Measurements from ENCODE around the gene GFOD1.
"Not testable (repeated sequence)": the region's sequence is repeated elsewhere in the genome, so short reads cannot be mapped to it uniquely, and the experiment has no call there.

Gene GFOD1

GRCh38 chr6:13395272-13396237, 91.8 kb downstream of the GFOD1 start:
- ATAC-seq = peak; percentile 70
- no peak for TF ChIP-seq ZC3H10 (CRISPR knock-in tag; IDR thresholded peaks at IDR 0.05)
- TF ChIP-seq BACH2 (CRISPR knock-in tag; IDR thresholded peaks at IDR 0.05; ENCODE audit: borderline replicate concordance) = peak; percentile 78; the same call in 1 of the 2 replicates
- TF ChIP-seq ISL1 (CRISPR knock-in tag; IDR thresholded peaks at IDR 0.05) = peak; percentile 69
- TF ChIP-seq ZFP30 (CRISPR knock-in tag; IDR thresholded peaks at IDR 0.05) = no peak
- TF ChIP-seq TCF4 (CRISPR knock-in tag; IDR thresholded peaks at IDR 0.05; ENCODE audit: borderline replicate concordance) = 0 out of 2 replicates have a peak, but pooled peaks have one; percentile 15
- TF ChIP-seq CSDC2 (CRISPR knock-in tag; IDR thresholded peaks at IDR 0.05) = 0 out of 2 replicates have a peak, but pooled peaks have one; percentile 44
- TF ChIP-seq ZFP3 (CRISPR knock-in tag; IDR thresholded peaks at IDR 0.05) = peak; percentile 41; the same call in 1 of the 2 replicates

- no peak for ATAC-seq
- no peak for TF ChIP-seq RARB (CRISPR knock-in tag; IDR thresholded peaks at IDR 0.05)
- TF ChIP-seq ZFP3 (CRISPR knock-in tag; IDR thresholded peaks at IDR 0.05) = no peak
- no peak for TF ChIP-seq SNAI2 (CRISPR knock-in tag; IDR thresholded peaks at IDR 0.05)
- no peak for TF ChIP-seq PATZ1 (CRISPR knock-in tag; IDR thresholded peaks at IDR 0.05; ENCODE audit: borderline replicate concordance)
- no peak for TF ChIP-seq BACH2 (CRISPR knock-in tag; IDR thresholded peaks at IDR 0.05; ENCODE audit: borderline replicate concordance)
- TF ChIP-seq ZNF565 (CRISPR knock-in tag; conservative IDR thresholded peaks at IDR 0.05; ENCODE audit: low read depth) = no peak
- no peak for TF ChIP-seq GLIS3 (CRISPR knock-in tag; IDR thresholded peaks at IDR 0.05)
- no peak for TF ChIP-seq ZNF70 (CRISPR knock-in tag; IDR thresholded peaks at IDR 0.05)
- no peak for TF ChIP-seq ESRRG (CRISPR knock-in tag; IDR thresholded peaks at IDR 0.05)
Measured at GRCh38 chr6:13392462-13392861, 94.9 kb downstream of the GFOD1 start.

GRCh38 chr6:13391537-13391936, 95.9 kb downstream of the GFOD1 start:
- no peak for ATAC-seq
- no peak for TF ChIP-seq TSHZ2 (CRISPR knock-in tag; IDR thresholded peaks at IDR 0.05)
- no peak for TF ChIP-seq RARB (CRISPR knock-in tag; IDR thresholded peaks at IDR 0.05)
- TF ChIP-seq PATZ1 (CRISPR knock-in tag; IDR thresholded peaks at IDR 0.05; ENCODE audit: borderline replicate concordance) = no peak
- no peak for TF ChIP-seq TOX (CRISPR knock-in tag; IDR thresholded peaks at IDR 0.05; ENCODE audit: borderline replicate concordance)
- TF ChIP-seq ESRRG (CRISPR knock-in tag; IDR thresholded peaks at IDR 0.05) = no peak
- no peak for TF ChIP-seq ZFP3 (CRISPR knock-in tag; IDR thresholded peaks at IDR 0.05)
- no peak for TF ChIP-seq ARNTL (CRISPR knock-in tag; IDR thresholded peaks at IDR 0.05; ENCODE audit: borderline replicate concordance, low read depth)
- TF ChIP-seq PPARA (CRISPR knock-in tag; IDR thresholded peaks at IDR 0.05; ENCODE audit: borderline replicate concordance) = no peak

- no peak for ATAC-seq
- TF ChIP-seq BACH2 (CRISPR knock-in tag; IDR thresholded peaks at IDR 0.05; ENCODE audit: borderline replicate concordance) = no peak
- no peak for TF ChIP-seq TCF4 (CRISPR knock-in tag; IDR thresholded peaks at IDR 0.05; ENCODE audit: borderline replicate concordance)
- TF ChIP-seq GLIS3 (CRISPR knock-in tag; IDR thresholded peaks at IDR 0.05) = no peak
- no peak for TF ChIP-seq CREB5 (CRISPR knock-in tag; IDR thresholded peaks at IDR 0.05; ENCODE audit: low read depth)
- TF ChIP-seq PATZ1 (CRISPR knock-in tag; IDR thresholded peaks at IDR 0.05; ENCODE audit: borderline replicate concordance) = no peak
- TF ChIP-seq ZFP30 (CRISPR knock-in tag; IDR thresholded peaks at IDR 0.05) = no peak
- no peak for TF ChIP-seq ESRRG (CRISPR knock-in tag; IDR thresholded peaks at IDR 0.05)
- TF ChIP-seq TOX (CRISPR knock-in tag; IDR thresholded peaks at IDR 0.05; ENCODE audit: borderline replicate concordance) = no peak
- no peak for TF ChIP-seq RARB (CRISPR knock-in tag; IDR thresholded peaks at IDR 0.05)
- no peak for TF ChIP-seq ZFP3 (CRISPR knock-in tag; IDR thresholded peaks at IDR 0.05)
- TF ChIP-seq SNAI2 (CRISPR knock-in tag; IDR thresholded peaks at IDR 0.05) = no peak
- no peak for TF ChIP-seq ISL1 (CRISPR knock-in tag; IDR thresholded peaks at IDR 0.05)
- TF ChIP-seq OSR1 (CRISPR knock-in tag; IDR thresholded peaks at IDR 0.05) = no peak
- TF ChIP-seq ARNTL (CRISPR knock-in tag; IDR thresholded peaks at IDR 0.05; ENCODE audit: borderline replicate concordance, low read depth) = no peak
Measured at GRCh38 chr6:13390658-13391057, 96.7 kb downstream of the GFOD1 start.

GRCh38 chr6:13389237-13389636, 98.2 kb downstream of the GFOD1 start:
- not testable (repeated sequence) for ATAC-seq

- ATAC-seq = not testable (repeated sequence)
Measured at GRCh38 chr6:13388769-13389168, 98.6 kb downstream of the GFOD1 start.

All from SK-N-SH treated with all-trans-retinoic acid at 6 μM for 48 hours (cell line).